DOHH2 (cell line): ENCODE data around the gene MRPS23.

Source experiments
- EZH2phosphoT487 ChIP-seq: fragments of 200-600 bp; sonication (generic); IDR thresholded peaks from 2 replicates; pipeline ENCODE4 v1.6.1; 2017; ENCODE audit warnings: borderline replicate concordance, mild to moderate bottlenecking, antibody characterized with exemption, low read length, moderate library complexity, mixed read lengths
- TF ChIP-seq, protein P1 (sequence below): fragments of 200-600 bp; sonication (generic); IDR thresholded peaks from one replicate; pipeline ENCODE4 v1.5.1; 2014; ENCODE audit warnings: antibody characterized with exemption, mild to moderate bottlenecking, low read depth, low read length; ENCODE audit not compliant: poor library complexity, severe bottlenecking

- TF ChIP-seq, protein P1, sequence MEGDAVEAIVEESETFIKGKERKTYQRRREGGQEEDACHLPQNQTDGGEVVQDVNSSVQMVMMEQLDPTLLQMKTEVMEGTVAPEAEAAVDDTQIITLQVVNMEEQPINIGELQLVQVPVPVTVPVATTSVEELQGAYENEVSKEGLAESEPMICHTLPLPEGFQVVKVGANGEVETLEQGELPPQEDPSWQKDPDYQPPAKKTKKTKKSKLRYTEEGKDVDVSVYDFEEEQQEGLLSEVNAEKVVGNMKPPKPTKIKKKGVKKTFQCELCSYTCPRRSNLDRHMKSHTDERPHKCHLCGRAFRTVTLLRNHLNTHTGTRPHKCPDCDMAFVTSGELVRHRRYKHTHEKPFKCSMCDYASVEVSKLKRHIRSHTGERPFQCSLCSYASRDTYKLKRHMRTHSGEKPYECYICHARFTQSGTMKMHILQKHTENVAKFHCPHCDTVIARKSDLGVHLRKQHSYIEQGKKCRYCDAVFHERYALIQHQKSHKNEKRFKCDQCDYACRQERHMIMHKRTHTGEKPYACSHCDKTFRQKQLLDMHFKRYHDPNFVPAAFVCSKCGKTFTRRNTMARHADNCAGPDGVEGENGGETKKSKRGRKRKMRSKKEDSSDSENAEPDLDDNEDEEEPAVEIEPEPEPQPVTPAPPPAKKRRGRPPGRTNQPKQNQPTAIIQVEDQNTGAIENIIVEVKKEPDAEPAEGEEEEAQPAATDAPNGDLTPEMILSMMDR, result no peak
- TF ChIP-seq EZH2phosphoT487, result no peak
Observed at GRCh38 chr17:57874058-57874419, 24.2 kb upstream of the MRPS23 start.
